A549 (cell line): ENCODE data around the gene MRPS9.

Experiments
- BHLHE40 ChIP-seq: IDR thresholded peaks from 2 replicates; pipeline ENCODE4 v1.6.1; 2012; ENCODE audit warnings: low read depth, low read length, inconsistent platforms
- CBX8 ChIP-seq: fragments of 200-600 bp; sonication (generic); IDR thresholded peaks from 2 replicates; pipeline ENCODE4 v1.6.1; 2016
- CHD4 ChIP-seq: fragments of 200-600 bp; sonication (generic); IDR thresholded peaks from 2 replicates; pipeline ENCODE4 v1.6.1; 2016; ENCODE audit warnings: antibody characterized with exemption, mild to moderate bottlenecking, borderline replicate concordance
- CTCF ChIP-seq: fragments of >200 bp; sonication (Bioruptor Twin); formaldehyde crosslinking; IDR thresholded peaks from 3 replicates; pipeline ENCODE4 v1.5.1; 2016
- ELK1 ChIP-seq: fragments of 150-350 bp; IDR thresholded peaks from 2 replicates; pipeline ENCODE4 v1.6.1; 2014; ENCODE audit warnings: low read depth, mild to moderate bottlenecking, low read length
- ESRRA ChIP-seq: fragments of 150-350 bp; IDR thresholded peaks from 2 replicates; pipeline ENCODE4 v1.6.1; 2014; ENCODE audit warnings: mild to moderate bottlenecking, low read length, borderline replicate concordance
- HMGXB4 ChIP-seq: fragments of 250-450 bp; sonication (Bioruptor Pico); IDR thresholded peaks from 2 replicates; pipeline ENCODE4 v1.5.0; 2021; ENCODE audit warnings: mild to moderate bottlenecking, moderate library complexity, borderline replicate concordance
- MAX ChIP-seq: IDR thresholded peaks from 2 replicates; pipeline ENCODE4 v1.6.1; 2012
- NR3C1 ChIP-seq: fragments of >200 bp; sonication (Bioruptor Twin); formaldehyde crosslinking; IDR thresholded peaks from 3 replicates; pipeline ENCODE4 v1.6.1; 2017
- PBX3 ChIP-seq: IDR thresholded peaks from 2 replicates; pipeline ENCODE4 v1.6.1; 2012
- PHF8 ChIP-seq: fragments of 200-600 bp; sonication (generic); IDR thresholded peaks from 2 replicates; pipeline ENCODE4 v1.6.1; 2016; ENCODE audit warnings: low read depth, mild to moderate bottlenecking, antibody characterized with exemption, moderate library complexity, borderline replicate concordance
- REST ChIP-seq: fragments of 200-600 bp; sonication (generic); IDR thresholded peaks from 2 replicates; pipeline ENCODE4 v1.6.1; 2016; ENCODE audit warnings: antibody characterized with exemption, mild to moderate bottlenecking, moderate library complexity
- SMC3 ChIP-seq: fragments of >200 bp; sonication (Bioruptor Twin); formaldehyde crosslinking; IDR thresholded peaks from 3 replicates; pipeline ENCODE4 v1.6.1; 2018; ENCODE audit warnings: inconsistent platforms

GRCh38 chr2:105005181-105005951 is 32.5 kb upstream of the MRPS9 start:
- TF ChIP-seq CTCF (no peak), ESRRA (no peak), HMGXB4 (CRISPR knock-in tag) (no peak), ELK1 (no peak), CBX8 (no peak), PBX3 (no peak), MAX (no peak), NR3C1 (no peak), CHD4 (no peak), SMC3 (no peak), BHLHE40 (no peak), REST (no peak), PHF8 (no peak)
